ENCODE measurements around the gene CPVL.

Gene CPVL

GRCh38 chr7:29077854-29078253 lies 68.5 kb downstream of the CPVL start:
- TF ChIP-seq EZH2 (IDR thresholded peaks at IDR 0.05; ENCODE audit: borderline replicate concordance, low read depth, low read length, severe bottlenecking): no peak
- TF ChIP-seq, protein P1, sequence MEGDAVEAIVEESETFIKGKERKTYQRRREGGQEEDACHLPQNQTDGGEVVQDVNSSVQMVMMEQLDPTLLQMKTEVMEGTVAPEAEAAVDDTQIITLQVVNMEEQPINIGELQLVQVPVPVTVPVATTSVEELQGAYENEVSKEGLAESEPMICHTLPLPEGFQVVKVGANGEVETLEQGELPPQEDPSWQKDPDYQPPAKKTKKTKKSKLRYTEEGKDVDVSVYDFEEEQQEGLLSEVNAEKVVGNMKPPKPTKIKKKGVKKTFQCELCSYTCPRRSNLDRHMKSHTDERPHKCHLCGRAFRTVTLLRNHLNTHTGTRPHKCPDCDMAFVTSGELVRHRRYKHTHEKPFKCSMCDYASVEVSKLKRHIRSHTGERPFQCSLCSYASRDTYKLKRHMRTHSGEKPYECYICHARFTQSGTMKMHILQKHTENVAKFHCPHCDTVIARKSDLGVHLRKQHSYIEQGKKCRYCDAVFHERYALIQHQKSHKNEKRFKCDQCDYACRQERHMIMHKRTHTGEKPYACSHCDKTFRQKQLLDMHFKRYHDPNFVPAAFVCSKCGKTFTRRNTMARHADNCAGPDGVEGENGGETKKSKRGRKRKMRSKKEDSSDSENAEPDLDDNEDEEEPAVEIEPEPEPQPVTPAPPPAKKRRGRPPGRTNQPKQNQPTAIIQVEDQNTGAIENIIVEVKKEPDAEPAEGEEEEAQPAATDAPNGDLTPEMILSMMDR (IDR thresholded peaks at IDR 0.05; ENCODE audit: borderline replicate concordance, extremely low read depth, low read length, poor library complexity, severe bottlenecking): no peak
- DNase-seq (no peak), ATAC-seq (ENCODE audit: insufficient read depth, low read depth) (no peak)
- H3K4me2 ChIP-seq (ENCODE audit: insufficient read depth, low read length): no peak overlapping the region
- H4K20me1 ChIP-seq (ENCODE audit: insufficient read depth, low read length): no peaks in the 10 kb centered on the region
- no peak overlapping the region for H3K27ac ChIP-seq (ENCODE audit: low read length)
- no peaks in the 10 kb centered on the region for H3K9me3 ChIP-seq (ENCODE audit: insufficient read depth, low read length, severe bottlenecking)
- H3K79me2 ChIP-seq (ENCODE audit: insufficient read depth, low read length): no peaks in the 10 kb centered on the region
- no peak overlapping the region for H3K9ac ChIP-seq (ENCODE audit: low read depth, low read length)
- no peaks in the 10 kb centered on the region for H3K27me3 ChIP-seq (ENCODE audit: insufficient read depth, low read length, poor library complexity)
- H3K4me1 ChIP-seq (ENCODE audit: insufficient read depth, low read length): no peaks in the 10 kb centered on the region
- no peak overlapping the region for H3K4me3 ChIP-seq (ENCODE audit: low read depth in 1 of 2, low read length in 2 of 2)
- peaks cover 3% of the 10 kb centered on the region; the same call in 1 of the 2 replicates for H3K36me3 ChIP-seq (ENCODE audit: insufficient read depth, low read length)
- no peak overlapping the region for H2AFZ ChIP-seq (ENCODE audit: low read depth, low read length)

- no peaks in the 10 kb centered on the region for H3K27me3 ChIP-seq (ENCODE audit: insufficient read depth, low read length, poor library complexity)
- H2AFZ ChIP-seq (ENCODE audit: low read depth, low read length): no peak overlapping the region
- peaks cover 3% of the 10 kb centered on the region; the same call in 1 of the 2 replicates for H3K36me3 ChIP-seq (ENCODE audit: insufficient read depth, low read length)
- no peaks in the 10 kb centered on the region for H3K9me3 ChIP-seq (ENCODE audit: insufficient read depth, low read length, severe bottlenecking)
- H3K4me3 ChIP-seq (ENCODE audit: low read depth in 1 of 2, low read length in 2 of 2): no peak overlapping the region
- H3K79me2 ChIP-seq (ENCODE audit: insufficient read depth, low read length): no peaks in the 10 kb centered on the region
- TF ChIP-seq EZH2 (IDR thresholded peaks at IDR 0.05; ENCODE audit: borderline replicate concordance, low read depth, low read length, severe bottlenecking): no peak
- TF ChIP-seq, protein P1 (IDR thresholded peaks at IDR 0.05; ENCODE audit: borderline replicate concordance, extremely low read depth, low read length, poor library complexity, severe bottlenecking): no peak
- no peaks in the 10 kb centered on the region for H4K20me1 ChIP-seq (ENCODE audit: insufficient read depth, low read length)
- ATAC-seq (ENCODE audit: insufficient read depth, low read depth): no peak
- no peaks in the 10 kb centered on the region for H3K4me1 ChIP-seq (ENCODE audit: insufficient read depth, low read length)
- no peak overlapping the region for H3K4me2 ChIP-seq (ENCODE audit: insufficient read depth, low read length)
- DNase-seq: no peak
- no peak overlapping the region for H3K27ac ChIP-seq (ENCODE audit: low read length)
- no peak overlapping the region for H3K9ac ChIP-seq (ENCODE audit: low read depth, low read length)
These were observed 69.2 kb downstream of the CPVL start for GRCh38 chr7:29077176-29077575.

GRCh38 chr7:29076631-29077030 lies 69.7 kb downstream of the CPVL start:
- peaks cover 3% of the 10 kb centered on the region; the same call in 1 of the 2 replicates for H3K36me3 ChIP-seq (ENCODE audit: insufficient read depth, low read length)
- H3K4me2 ChIP-seq (ENCODE audit: insufficient read depth, low read length): no peak overlapping the region

More at GRCh38 chr7:29076631-29077030, 69.7 kb downstream of the CPVL start:
- no peaks in the 10 kb centered on the region for H3K9me3 ChIP-seq (ENCODE audit: insufficient read depth, low read length, severe bottlenecking)
- H3K27me3 ChIP-seq (ENCODE audit: insufficient read depth, low read length, poor library complexity): no peaks in the 10 kb centered on the region
- no peaks in the 10 kb centered on the region for H3K79me2 ChIP-seq (ENCODE audit: insufficient read depth, low read length)
- TF ChIP-seq, protein P1 (IDR thresholded peaks at IDR 0.05; ENCODE audit: borderline replicate concordance, extremely low read depth, low read length, poor library complexity, severe bottlenecking): no peak
- TF ChIP-seq EZH2 (IDR thresholded peaks at IDR 0.05; ENCODE audit: borderline replicate concordance, low read depth, low read length, severe bottlenecking): no peak
- H4K20me1 ChIP-seq (ENCODE audit: insufficient read depth, low read length): no peaks in the 10 kb centered on the region
- H2AFZ ChIP-seq (ENCODE audit: low read depth, low read length): no peak overlapping the region
- no peak overlapping the region for H3K27ac ChIP-seq (ENCODE audit: low read length)
- H3K9ac ChIP-seq (ENCODE audit: low read depth, low read length): no peak overlapping the region
- ATAC-seq (ENCODE audit: insufficient read depth, low read depth): no peak
- no peak for DNase-seq
- no peaks in the 10 kb centered on the region for H3K4me1 ChIP-seq (ENCODE audit: insufficient read depth, low read length)
- no peak overlapping the region for H3K4me3 ChIP-seq (ENCODE audit: low read depth in 1 of 2, low read length in 2 of 2)
